Ramos (cell line): ENCODE data around the gene GNAL.
"Not testable (repeated sequence)": the region's sequence is repeated elsewhere in the genome, so short reads cannot be mapped to it uniquely, and the experiment has no call there.

Experiments
- in situ Hi-C: fragments of 300-500 bp; cut with MboI; formaldehyde crosslinking; loops from one replicate; pipeline ENCODE4 v1.14.3; 2022; ENCODE audit warnings: low sequenced_read_pairs; ENCODE audit not compliant: unreplicated experiment

The GNAL gene

DNA sequence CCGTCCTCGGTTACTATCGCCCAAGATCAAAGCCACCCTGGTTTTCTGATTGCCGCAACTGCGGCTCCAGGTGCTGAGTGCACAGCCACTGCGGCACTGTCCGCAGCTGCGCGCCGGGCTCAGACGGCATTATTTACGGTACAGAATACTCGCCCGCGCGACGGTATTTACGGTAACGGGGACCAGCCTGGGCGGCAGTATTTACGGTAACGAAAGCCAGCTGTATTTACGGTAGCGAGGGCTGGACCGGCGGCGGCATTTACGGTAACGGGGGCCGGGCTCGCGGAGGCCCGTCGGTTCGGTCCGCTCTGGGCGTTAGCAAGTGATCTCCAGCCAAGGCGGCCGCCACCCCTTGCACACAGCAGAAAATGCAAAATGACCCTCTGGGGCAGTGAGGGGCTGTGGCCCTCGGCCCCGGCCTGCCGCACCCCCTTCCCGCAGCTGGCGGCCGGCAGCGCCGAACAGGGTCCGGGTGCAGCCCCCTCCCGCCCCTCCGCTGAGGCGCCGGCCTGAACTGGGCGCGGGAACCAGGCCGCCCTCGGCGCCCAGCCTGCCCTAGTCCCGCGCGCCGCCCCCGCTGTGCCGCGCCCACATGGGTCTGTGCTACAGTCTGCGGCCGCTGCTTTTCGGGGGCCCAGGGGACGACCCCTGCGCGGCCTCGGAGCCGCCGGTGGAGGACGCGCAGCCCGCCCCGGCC, at the start of gene GNAL:
GNAL (plus strand) TSS at position 293 of the 697 bp plus-strand sequence; CDS start at position 593, 300 bp downstream.
- in situ Hi-C loops = no loop called here

DNA sequence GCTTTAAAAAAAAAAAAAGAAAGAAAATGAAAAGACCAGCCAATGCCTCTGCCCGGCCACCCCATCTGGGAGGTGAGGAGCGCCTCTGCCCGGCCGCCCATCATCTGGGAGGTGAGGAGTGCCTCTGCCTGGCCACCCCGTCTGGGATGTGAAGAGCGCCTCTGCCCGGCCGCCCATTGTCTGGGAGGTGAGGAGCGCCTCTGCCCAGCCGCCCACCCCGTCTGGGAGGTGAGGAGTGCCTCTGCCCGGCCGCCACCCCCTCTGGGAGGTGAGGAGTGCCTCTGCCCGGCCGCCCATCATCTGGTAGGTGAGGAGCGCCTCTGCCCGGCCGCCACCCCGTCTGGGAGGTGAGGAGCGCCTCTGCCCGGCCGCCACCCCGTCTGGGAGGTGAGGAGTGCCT, 41.8 kb upstream of the GNAL start:
- in situ Hi-C loops = not testable (repeated sequence)

DNA sequence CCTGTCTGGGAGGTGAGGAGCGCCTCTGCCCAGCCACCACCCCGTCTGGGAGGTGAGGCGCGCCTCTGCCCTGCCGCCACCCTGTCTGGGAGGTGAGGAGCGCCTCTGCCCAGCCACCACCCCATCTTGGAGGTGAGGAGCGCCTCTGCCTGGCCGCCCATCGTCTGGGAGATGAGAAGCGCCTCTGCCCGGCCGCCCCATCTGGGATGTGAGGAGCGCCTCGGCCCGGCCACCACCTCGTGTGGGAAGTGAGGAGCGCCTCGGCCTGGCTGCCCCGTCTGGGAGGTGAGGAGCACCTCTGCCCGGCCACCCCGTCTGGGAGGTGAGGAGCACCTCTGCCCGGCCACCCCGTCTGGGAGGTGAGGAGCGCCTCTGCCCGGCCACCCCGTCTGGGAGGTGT, 41.3 kb upstream of the GNAL start:
- in situ Hi-C loops = not testable (repeated sequence)

DNA sequence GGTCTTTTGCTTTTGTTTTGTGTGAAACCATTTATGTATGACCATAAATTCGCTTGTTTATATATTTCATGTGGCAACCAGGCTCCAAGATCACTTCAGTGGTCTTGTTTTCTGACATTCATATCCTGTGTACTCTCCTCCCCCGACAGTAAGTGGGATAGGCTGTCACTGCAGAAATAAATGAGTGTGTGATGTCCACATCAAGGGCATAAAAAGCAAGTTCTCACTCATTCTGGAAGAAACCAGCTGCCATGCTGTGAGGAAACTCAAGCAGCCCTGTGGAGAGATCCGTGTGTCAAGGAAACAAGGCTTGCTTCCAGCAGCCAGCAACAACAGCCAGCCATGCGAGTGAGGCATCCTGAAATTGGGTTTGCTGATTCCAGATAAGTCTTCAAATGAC, 39.2 kb upstream of the GNAL start:
- in situ Hi-C loops = loop anchor here (10.0 kb wide), 1 partner anchor 395 kb away; no protein-coding TSS in a partner anchor

DNA sequence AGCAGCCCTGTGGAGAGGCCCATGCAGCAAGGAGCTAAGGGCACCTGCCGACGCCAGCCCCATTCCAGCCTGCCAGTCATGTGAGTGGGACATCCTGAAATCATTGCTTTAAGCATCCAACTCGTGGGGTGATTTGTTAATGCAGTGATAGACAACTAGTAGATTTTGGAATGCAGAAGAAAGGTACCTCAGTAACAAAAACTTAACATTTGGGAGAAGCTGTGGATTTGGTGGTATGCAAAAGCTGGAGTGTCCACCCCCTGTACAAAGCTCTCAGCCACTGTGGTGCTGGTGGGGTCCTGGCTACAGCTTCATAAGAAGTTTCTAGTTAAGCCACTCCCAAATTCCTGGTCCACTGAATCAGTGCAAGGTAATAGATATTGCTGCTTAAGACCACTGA, 37.2 kb upstream of the GNAL start:
- in situ Hi-C loops = loop anchor here (10.0 kb wide), 1 partner anchor 393 kb away; no protein-coding TSS in a partner anchor

DNA sequence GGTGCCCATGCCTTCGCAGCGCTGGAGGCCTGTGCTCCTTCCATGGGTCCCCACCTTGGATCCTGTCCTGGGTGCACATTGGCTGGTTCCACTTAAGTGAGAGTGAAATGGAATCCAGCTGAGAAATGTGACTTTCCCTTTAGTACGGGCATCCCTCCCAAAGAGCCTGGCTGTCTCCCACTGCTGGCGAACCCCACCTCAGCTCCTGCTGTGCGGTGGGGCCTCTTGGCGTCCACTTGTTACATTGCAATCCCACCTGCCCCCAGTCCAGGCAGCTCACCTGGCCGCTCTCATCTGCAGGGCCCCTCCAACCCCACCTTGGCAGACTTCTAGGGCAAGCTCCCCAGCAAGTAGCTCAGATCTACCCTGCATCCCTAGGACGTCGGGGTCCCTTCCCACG, 35.5 kb upstream of the GNAL start:
- in situ Hi-C loops = loop anchor here (10.0 kb wide), 1 partner anchor 391 kb away; no protein-coding TSS in a partner anchor

DNA sequence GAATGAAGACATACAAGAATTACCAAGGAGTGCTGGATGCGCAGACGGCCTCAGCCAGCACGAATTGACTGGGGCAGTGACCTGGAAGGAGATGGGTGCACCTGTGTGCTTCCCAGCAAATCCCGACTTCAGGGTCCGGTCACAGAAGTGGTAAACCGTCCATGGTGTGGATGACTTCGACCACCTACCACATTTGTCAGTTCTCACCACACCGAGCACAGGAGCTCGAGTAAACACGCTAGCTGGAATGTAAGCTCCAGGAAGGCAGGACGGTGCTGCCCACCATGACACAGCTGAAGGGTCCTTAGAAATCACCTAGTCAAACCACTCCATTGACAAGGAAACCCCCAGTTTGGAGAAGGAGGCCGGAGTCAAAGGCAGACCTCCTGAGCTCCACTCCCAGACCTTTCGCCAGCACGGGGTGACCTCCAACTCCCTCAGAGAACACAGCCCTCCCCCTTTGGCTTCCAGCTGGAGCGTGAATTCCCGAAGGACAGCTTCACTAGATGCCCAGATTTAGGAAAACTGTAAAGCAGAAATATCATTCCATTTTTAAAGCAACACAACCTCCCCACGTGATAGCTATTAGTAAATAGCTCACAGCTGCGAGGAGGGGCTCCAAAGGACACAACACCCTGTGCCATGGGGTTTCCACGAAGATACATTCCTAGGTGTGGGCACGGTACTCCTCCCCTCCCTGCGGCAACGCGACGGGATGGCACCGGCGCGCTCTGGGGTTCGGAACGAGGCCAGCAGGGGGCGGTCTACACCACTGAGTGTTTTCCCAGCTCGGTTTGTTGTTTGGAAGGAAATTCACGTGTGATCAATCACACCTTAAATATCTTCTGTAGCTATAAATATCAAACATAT, 34.1 kb upstream of the GNAL start:
- in situ Hi-C loops = loop anchor here (10.0 kb wide), 1 partner anchor 390 kb away; no protein-coding TSS in a partner anchor

DNA sequence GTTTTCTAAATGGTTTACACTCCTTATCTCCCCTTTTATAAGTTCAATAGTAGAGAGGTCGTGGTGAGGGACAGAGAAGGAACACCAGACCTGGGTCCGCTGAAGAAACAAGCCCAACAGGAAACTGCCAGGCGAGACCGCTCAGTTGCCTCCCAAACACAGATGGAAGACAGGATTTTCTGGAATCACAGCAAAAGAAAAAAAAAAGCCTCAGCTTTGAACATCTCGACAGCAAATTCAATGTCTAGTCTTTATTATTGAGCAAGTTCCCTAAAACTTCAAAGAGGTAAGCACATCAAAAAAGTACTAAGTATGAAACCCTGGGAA, 33.5 kb upstream of the GNAL start:
- in situ Hi-C loops = loop anchor here (10.0 kb wide), 1 partner anchor 389 kb away; no protein-coding TSS in a partner anchor

DNA sequence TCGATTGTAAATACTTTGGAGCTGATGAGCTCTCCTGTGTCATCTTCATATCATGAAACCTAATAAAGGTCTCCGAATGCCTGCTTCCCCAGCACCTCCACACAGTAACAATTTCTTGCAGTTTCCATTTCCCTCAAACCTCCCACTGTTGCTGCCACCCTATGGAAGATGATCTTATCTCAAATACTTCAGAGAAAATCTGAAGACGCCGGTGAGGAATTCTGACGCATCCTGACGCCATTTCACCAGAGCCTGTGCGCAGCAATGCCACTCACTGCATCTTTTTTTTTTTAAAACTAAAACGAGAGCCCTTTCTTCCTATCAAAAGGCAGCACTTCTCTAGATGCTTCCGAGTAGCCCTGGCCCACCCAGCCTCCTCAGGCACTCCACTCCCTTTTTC, 31.9 kb upstream of the GNAL start:
- in situ Hi-C loops = loop anchor here (10.0 kb wide), 1 partner anchor 388 kb away; no protein-coding TSS in a partner anchor

DNA sequence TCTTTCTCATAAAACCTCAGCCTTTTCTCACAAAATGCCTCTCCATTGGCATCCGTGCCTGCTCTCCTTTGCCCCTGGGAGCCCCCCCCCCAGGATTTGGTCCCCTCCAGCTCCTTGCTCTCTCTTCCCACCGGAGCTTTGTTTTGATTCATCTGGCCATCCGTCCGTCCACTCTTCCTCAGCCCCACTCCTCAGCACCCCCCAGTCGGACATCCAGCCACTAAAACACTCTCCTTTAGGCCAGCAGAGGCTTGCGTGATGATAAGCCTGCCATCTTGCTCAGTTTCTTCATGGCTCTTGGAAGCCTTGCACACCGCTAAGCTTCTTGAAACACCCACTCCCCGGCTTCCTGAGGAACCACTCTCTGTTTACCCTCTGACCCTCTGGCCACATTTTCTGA, 31.5 kb upstream of the GNAL start:
- in situ Hi-C loops = loop anchor here (10.0 kb wide), 1 partner anchor 387 kb away; no protein-coding TSS in a partner anchor

DNA sequence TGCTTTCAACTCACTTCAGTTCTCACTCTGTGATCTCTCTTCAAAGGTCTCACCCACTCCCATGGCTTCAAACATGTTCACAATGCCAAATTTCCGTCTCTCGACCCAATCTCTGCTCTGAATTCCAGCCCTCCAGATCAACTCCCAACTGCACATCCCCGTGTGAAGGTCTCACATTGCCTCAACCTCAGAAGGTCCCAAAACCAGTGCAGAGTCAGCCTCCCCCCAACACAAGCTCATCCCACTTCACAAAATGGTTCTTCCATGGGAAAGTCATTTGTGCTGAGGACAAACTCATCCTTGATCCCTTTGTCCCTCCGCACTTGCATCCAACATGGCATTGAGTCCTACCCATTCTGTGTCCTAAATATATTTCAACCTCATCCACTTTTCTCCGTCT, 31.0 kb upstream of the GNAL start:
- in situ Hi-C loops = loop anchor here (10.0 kb wide), 1 partner anchor 387 kb away; no protein-coding TSS in a partner anchor

DNA sequence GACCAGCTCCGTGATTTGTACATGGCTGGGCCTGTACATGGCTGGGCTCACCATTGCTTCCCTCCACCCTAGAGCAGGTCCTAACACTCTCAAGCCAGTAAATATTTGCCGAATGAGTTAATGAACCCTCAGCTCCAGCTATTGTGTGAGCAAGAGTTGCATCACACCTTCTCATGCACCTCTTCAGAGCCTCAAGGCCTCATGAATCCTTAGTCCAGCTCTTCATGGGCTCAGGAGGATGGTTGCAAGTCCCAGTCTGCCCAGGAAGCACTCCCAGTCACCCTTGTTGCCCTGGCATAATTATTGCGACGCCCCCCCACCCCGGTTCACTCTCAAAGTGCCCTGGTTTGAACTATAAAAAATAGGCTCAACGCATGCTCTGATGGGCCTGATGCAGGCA, 30.1 kb upstream of the GNAL start:
- in situ Hi-C loops = loop anchor here (10.0 kb wide), 1 partner anchor 386 kb away; no protein-coding TSS in a partner anchor

DNA sequence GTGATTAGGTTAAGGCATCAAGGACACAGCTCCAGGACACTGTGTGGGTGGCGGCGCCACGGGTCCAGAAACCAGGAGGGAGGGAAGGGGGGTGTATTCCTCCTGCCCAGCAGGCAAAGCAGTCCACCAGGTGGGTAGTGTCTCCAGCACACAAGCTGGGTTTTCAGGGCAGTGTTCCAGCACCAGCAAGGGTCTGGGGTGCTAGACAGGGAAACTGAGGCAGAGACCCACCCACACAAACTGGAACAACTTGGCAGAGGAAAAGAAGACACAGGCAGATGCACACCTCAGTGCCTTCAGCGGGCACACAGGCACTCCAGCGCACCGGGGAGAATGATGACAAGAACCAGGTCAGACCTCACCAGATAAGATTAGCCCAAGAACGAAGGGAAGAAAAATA, 28.4 kb upstream of the GNAL start:
- in situ Hi-C loops = no loop called here

DNA sequence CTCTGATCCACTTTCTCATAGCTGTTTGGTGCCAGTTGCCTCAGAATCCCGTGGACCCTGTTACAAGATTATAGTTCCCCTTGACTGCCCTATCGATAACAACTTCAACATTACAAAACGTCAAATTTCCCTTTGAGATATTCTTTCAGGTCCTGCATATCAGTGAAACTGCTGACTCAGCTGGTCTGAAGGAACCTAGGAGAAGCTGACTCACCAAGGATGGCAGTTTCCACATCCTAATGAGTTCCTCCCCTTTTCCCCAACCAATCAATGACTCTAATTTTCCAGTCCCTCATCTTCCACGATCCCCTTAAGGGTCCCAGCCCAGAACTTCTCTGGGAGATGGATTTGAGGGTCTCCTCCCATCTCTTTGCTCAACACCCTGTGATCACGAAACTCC, 27.6 kb upstream of the GNAL start:
- in situ Hi-C loops = no loop called here

DNA sequence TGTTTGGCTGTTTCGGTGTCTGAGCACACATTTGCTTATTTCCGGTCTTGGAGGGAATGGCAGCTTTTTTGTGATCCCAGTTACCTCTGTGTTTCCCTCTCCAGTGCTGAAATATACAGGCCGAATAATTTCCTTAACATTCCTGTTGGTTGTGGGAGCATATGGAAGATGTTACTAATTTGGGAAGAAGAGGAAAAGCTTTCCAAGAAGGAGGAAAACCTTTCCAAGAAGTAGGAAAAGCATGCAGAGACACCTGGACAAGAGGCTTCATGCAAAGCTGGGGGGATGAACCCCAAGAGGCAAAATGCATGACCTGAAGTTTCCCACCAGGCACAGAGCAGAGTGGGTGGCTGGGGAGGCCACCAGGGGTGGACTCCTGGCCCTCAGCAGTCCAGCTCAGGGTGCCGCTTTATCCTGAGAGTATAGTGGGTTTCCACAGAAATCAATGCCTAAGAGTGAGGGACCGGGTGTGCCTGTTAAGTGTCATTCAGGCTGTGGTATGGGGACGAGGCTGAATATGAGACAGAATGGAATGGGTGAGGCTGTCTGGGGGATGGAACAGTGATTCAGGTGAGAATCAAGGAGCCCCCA, 25.5 kb upstream of the GNAL start:
- in situ Hi-C loops = no loop called here

DNA sequence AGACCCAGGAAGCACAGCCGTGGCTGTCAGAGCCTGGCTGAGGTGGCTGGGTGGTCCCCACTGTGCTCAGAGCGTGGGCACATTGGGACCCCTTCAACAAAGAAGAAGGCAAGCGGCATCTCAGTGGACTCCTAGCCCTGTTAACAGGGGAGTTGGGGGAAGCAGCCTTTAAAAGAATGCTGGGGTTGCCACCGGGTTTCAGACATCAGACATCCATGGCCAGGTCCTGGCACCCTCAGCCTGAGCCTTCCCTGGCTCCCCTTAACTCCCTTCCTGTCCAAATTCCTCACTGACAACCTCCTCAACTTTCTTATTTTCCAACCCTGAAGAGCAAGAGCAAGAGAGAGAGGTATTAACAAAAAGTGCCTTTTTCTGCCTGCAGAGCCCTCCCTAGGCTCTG, 24.8 kb upstream of the GNAL start:
- in situ Hi-C loops = no loop called here

DNA sequence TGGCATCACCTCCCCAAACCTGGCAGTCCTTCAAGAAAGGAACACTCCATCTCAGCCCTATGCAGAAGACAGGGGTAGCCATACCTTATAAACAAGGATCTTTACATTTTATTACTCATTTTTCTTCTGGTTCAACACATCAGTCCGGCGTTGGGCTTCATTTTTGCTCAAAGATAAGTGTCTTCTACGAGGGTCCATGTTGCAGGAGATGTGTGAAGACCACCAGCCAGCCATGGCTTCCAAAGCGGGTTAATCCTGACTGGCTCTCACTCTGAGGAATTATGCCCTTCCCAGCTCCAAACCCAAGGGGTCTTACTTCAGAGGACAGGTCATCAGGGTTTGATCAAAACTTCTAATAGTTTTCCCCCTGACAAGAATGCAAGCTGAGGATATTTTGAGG, 23.9 kb upstream of the GNAL start:
- in situ Hi-C loops = no loop called here

DNA sequence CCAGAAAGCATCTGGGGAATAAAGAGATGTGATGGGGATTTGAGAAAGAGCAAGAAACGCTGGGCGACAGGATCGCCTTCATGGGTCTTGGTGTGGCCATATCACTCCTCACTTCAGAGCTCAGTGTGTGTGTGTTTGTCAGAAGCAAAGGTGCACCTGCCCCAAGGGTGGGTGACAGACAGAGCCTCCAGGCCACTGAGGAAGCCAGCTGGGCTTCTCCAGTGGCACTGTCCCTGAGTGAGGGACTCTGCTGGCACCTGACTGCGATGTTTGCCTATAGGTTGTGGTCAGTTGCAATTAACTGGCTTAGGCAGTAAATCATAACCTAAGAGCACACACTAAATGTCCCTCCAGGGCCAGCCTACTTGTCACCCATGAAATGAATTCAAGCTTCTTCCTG, 23.5 kb upstream of the GNAL start:
- in situ Hi-C loops = no loop called here

DNA sequence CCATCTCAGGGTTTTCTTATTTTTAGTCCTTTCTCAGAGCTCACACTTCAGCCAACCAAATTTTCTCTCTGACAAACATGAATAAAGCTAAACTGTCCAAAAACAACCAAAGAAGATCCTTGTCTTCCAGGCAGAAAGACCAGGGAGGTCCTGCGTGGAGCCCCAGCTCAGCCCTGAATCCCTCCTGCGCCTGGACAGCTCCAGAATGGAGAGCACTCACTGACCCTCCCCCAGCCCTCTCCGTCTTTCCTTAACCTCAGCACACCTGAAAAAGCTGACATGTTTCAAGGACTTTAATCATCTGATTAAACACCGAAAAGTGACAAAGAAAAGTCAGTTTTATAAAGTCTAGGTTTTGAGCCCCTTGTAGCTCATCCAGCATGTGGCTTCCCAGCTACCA, 22.9 kb upstream of the GNAL start:
- in situ Hi-C loops = no loop called here

DNA sequence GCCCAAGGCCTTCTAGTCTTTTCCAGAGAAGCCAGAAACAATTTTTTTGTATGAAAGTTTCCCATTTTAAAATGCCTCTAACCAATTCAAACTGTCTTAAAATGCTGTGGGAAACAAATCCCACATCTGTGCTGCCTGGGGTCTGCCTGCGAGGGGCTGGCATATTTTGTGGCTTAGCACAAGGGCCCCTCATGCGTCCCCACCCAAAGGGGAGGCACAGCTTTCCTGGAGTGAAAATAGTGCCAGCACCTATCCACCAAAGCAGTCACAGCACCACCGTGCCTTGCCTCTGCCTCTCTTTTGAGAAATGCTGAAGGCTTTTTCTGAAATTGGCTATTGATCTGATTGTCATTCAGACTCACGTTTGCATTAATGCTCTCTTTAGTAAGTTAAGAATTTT, 22.2 kb upstream of the GNAL start:
- in situ Hi-C loops = no loop called here

DNA sequence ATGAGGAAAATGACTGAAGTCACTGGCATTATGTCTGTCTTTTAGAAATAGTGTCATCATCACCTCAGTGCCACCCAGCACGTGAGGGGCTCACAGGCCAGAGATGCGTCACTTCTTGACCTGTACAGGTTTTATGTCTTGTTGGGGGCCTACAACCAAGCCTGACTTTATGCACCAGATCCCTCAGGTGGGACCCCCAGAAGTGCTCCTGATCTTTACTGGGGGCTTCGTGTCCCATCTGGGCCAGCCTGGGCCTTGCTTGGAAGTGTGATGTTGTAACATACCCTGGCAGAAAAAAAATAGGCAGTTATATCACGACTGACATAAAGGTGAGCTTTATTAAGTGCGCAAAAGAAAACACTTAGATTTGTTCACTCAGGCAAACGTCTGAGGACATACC, 21.5 kb upstream of the GNAL start:
- in situ Hi-C loops = no loop called here
